GM12872 (cell line): ENCODE measurements around the gene FXYD5.

Source experiments
- CTCF ChIP-seq: IDR thresholded peaks from 3 replicates; pipeline ENCODE4 v1.5.1; 2011; ENCODE audit warnings: low read depth, mild to moderate bottlenecking, low read length, moderate library complexity; ENCODE audit not compliant: insufficient read depth

FXYD5 gene

GRCh38 chr19:35154525-35155406, at the start of gene FXYD5:
Gene FXYD5, plus strand, starts transcription at chr19:35154735. Its CDS starts 816 bp downstream, at chr19:35155551.
- no peak for TF ChIP-seq CTCF

GRCh38 chr19:35105047-35105410, 49.5 kb upstream of the FXYD5 start:
- TF ChIP-seq CTCF = no peak

GRCh38 chr19:35105411-35106290, 48.9 kb upstream of the FXYD5 start:
- TF ChIP-seq CTCF = no peak

- TF ChIP-seq CTCF = no peak
Observed at GRCh38 chr19:35106291-35106583, 48.3 kb upstream of the FXYD5 start.

- no peak for TF ChIP-seq CTCF
Observed at GRCh38 chr19:35106898-35107541, 47.5 kb upstream of the FXYD5 start.

GRCh38 chr19:35107545-35107944, 47.0 kb upstream of the FXYD5 start:
- no peak for TF ChIP-seq CTCF

- TF ChIP-seq CTCF = no peak
Observed at GRCh38 chr19:35108730-35109129, 45.8 kb upstream of the FXYD5 start.
